Endometrium (tissue), 2 donors: Measurements from ENCODE around the gene BAK1.
"Not testable (repeated sequence)": the region's sequence is repeated elsewhere in the genome, so short reads cannot be mapped to it uniquely, and the experiment has no call there.

Experiments
- FAIRE-seq: peaks from 2 replicates; lab custom pipeline; 2012; peaks lifted over from hg19 to GRCh38; lab: Jason Lieb, UNC
- donor health status: control.
- donor health status: control.

The BAK1 gene

GRCh38 chr6:33551538-33551937, 28.5 kb downstream of the BAK1 start:
- no peak for FAIRE-seq

- FAIRE-seq, result no peak
These were observed 30.2 kb downstream of the BAK1 start for GRCh38 chr6:33549896-33550295.

- FAIRE-seq, result no peak
These were observed 30.9 kb downstream of the BAK1 start for GRCh38 chr6:33549196-33549595.

GRCh38 chr6:33547499-33547898, 32.6 kb downstream of the BAK1 start:
- FAIRE-seq, result no peak

DNA sequence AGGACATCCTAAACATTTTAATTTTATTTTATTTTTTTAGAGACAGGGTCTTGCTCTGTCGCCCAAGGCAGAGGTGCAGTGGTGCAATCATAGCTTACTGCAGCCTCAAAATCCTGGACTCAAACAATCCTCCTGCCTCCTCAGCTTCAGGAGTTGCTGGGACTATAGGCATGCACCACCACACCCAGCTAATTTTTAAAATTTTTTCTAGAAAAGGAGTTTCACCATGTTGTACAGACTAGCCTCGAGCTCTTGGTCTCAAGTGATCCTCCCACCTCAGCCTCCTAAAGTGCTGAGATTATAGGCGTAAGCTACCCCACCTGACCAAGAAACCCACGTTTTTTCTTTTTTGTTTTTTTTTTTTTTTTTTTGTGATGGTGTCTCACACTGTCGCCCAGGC, 33.3 kb downstream of the BAK1 start:
- no peak for FAIRE-seq

DNA sequence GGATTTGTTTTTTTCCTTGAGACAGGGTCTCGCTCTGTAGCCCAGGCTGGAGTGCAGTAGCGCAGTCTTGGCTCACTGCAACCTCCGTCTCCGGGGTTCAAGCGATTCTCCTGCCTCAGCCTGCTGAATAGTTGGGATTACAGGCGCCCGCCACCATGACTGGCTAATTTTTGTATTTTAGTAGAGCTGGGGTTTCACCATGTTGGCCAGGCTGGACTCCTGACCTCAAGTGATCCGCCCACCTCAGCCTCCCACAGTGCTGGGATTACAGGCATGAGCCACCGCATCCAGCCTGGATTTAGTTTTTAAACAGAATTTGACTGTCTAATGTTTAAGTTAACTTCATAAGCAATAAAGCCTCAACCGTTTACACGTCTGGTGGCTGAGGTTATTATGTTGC, 34.8 kb downstream of the BAK1 start:
- FAIRE-seq, result not testable (repeated sequence)

DNA sequence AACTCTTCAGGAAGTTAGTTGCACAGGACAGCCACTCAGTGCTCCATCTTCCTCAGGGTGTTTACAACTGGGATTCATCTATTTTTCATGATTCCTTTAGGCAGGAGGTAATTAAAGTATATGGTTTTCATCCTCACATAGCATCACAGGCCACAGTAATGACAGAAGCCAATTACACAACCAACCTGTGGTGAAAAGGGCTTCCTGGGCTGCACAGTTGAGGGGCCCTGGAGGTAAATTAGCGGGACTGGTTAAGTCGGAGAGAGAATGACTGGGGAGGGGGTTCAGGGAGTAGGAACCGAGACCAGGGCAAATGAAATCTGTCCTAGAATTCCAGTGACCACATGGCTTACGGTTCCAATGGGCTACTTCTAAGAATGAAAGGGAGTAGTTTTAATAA, 37.0 kb downstream of the BAK1 start:
- FAIRE-seq, result no peak

DNA sequence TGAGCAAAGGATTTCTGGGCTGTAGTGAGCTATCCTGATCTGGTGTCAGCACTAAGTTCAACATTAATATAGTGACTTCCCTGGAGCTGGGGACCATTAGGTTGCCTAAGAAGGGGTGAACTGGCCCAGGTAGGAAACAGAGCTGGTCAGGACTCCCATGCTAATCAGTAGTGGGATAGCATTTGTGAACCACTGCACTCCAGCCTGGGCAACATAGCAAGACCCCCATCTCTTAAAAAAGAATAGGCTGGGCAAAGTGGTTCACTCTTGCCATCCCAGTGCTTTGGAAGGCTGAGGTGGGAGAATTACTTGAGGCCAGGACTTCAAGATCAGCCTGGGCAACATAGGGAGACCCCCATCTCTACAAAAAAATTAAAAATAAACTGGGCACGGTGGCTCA, 39.3 kb downstream of the BAK1 start:
- no peak for FAIRE-seq

- FAIRE-seq, result no peak
These were observed 45.4 kb downstream of the BAK1 start for GRCh38 chr6:33534702-33535101.

- not testable (repeated sequence) for FAIRE-seq
These were observed 46.8 kb downstream of the BAK1 start for GRCh38 chr6:33533163-33533869.

DNA sequence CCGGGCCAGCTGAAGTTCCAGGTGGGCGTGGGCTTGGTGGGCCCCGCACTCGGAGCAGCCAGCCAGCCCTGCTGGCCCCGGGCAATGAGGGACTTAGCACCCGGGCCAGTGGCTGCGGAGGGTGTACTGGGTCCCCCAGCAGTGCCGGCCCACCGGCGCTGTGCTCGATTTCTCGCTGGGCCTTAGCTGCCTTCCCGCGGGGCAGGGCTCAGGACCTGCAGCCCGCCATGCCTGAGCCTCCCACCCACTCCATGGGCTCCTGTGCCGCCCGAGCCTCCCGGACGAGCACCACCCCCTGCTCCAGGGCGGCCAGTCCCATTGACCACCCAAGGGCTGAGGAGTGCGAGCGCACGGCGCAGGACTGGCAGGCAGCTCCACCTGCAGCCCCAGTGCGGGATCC, 47.6 kb downstream of the BAK1 start:
- FAIRE-seq, result not testable (repeated sequence)

DNA sequence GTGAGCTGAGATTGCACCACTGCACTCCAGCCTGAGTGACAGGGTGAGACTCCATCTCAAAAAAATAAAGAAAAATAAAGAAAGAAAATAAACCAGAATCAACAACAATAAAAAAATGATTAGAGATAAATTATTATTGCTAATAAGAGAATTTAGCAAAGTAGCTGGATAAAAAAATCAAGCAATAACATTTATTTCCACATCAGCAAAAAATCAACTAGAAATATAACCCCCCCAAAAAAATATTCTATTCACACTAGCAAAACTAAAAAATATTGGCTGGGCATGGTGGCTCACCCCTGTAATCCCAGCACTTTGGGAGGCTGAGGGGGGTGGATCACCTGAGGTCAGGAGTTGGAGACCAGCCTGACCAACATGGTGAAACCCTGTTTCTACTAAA, 49.5 kb downstream of the BAK1 start:
- not testable (repeated sequence) for FAIRE-seq
